HG03039 (cell line): Measurements from ENCODE around the gene KATNA1.

Source experiments
- ATAC-seq: cut with Tn5 transposase; IDR thresholded peaks from one replicate; pipeline ENCODE4 v1.9.1; 2021; ENCODE audit warnings: mild to moderate bottlenecking, moderate library complexity; ENCODE audit not compliant: unreplicated experiment

KATNA1 gene

DNA sequence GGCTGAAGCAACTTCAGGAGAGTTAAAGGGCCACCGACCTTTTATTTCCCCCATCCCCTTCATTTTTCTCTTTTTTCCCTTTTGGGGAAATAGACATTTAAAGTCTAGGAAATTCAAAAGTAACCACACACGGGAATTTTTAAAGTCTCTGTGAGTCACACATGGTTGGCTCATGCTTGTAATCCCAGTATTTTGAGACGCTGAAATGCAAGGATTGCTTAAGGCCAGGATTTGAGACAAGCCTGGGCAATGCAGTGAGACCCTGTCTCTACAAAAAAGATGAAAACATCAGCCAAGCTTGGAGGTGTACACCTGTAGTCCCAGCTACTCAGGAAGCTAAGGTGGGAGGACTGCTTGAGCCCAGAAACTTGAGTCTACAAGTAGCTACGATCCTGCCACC is 34.2 kb downstream of the KATNA1 start:
- ATAC-seq, result no peak

DNA sequence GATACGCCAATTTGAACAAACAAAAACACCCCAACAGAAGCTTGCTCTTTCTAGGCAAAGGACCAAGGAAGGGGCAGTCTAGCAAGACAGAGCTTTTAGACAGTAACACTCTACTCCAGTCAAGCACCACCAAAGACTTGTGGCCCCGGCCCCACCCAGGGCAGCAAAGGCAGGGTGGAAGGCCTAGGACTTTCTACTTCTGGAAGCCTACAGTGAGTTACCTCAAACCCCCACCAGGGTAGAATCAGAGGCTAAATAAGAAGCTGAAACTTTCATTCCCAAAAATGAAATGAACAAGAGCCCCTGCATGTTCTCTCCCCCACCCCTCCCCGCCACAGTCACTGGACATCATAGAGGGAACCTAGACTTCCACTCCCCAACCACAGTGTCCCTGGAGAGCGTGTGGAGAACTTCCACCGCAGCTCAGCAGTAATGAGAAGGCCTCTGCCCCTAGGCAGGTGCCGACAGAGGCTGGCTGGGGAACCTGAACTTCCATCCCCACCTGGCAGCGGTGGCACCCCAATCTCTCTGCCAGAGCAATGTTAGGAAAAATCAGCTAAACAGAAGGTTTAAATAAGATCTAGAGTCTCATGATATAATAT is 40.0 kb downstream of the KATNA1 start:
- no peak for ATAC-seq

DNA sequence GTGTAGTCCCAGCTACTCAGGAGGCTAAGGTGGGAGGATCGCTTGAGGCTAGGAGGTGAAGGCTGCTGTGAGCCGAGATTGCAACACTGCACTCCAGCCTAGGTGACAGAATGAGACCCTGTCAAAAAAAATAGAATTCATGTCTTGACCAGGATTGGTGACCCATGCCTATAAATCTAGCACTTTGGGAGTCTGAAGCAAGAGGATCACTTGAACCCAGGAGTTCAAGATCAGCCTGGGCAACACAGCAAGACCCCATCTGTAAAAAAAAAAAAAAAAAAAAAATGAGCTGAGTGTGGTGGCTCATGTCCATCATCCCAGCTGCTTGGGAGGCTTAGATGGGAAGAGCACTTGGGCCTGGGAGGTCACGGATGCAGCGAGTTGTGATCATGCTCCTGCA is 48.0 kb downstream of the KATNA1 start:
- no peak for ATAC-seq

DNA sequence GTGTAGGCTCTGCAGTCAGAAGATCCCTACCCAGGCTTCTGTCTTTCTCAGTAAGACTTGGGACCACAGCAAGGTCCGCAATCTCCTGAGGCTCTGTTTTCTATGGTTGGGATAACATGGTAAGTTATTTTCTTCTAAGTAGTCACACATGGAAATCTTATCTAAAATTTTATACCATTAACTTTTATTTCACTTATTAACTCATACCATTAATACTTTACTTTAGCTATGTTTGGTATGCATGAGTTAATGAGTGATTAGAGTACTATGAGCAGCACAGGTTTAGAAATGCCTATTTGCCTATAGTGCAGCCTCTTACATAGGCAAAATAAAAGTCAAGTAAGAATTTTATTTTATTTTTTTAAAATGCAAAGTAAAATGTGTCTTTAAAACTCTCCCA is 55.1 kb downstream of the KATNA1 start:
- no peak for ATAC-seq

DNA sequence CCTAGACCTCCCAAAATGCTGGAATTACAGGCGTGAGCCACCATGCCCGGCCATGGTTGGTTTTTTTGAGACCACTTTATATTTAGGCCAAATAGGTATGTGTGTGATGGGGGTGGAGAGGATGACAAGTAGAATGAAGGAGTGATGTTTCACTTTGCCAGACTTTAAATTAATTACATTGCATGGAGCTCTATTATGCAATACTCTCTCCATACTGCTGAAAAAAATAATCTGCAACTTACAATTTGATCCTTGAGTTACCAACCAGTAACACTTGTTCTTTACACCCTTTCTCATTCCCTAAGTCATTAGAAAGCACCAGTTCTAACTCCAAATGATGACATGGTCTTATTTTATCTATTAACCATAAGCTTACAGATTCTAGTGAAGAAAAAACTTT is 55.5 kb downstream of the KATNA1 start:
- ATAC-seq, result no peak

DNA sequence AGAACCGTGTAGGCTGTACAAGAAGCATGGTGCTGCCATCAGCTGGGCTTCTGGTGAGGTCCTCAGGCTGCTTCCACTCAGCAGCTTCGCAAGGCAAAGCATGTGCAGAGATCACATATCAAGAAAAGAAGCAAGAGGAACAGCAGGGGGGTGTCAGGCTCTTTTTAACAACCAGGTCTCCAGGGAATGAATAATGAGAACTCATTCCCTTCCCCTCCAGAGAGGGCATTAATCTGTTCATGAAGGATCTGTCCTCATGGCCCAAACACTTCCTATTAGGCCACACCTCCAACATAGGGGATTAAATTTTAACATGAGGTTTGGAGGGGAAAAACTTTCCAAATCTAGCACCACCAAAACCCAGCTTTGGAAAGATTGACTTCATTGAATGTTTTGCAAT is 62.4 kb downstream of the KATNA1 start:
- ATAC-seq, result no peak

DNA sequence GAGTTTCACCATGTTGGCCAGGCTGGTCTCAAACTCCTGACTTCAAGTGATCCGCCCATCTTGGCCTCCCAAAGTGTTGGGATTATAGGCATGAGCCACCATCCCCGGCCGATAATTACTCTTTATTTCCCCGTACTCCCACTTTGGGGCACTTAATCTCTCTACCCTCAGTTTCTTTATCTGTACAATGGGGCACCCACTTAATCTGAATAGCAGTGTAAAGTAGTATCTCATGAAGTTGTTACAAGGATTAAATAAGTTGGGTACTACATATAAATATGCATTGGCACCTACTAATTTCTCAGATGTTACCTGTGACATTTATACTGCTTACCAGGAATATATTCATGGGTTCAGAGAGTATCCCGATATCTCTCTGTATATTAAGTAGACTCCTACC is 67.2 kb downstream of the KATNA1 start:
- ATAC-seq, result no peak

DNA sequence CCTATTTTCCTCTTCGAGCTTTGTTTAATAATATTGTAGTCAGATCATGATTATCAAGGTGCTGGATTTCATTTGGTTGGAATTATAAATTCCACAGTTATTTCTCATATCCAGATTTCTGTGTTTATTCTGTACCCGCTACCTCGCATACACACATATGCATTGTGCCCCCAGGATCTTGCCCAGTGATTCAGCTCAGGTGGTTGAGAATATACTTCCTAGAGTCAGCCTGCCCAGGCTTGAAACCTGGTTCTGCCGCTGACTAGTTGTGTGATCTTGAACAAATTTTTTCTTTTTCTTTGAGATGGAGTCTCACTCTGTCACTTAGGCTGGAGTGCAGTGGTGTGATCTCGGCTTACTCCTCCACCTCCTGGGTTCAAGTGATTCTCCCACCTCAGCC is 67.6 kb downstream of the KATNA1 start:
- no peak for ATAC-seq

DNA sequence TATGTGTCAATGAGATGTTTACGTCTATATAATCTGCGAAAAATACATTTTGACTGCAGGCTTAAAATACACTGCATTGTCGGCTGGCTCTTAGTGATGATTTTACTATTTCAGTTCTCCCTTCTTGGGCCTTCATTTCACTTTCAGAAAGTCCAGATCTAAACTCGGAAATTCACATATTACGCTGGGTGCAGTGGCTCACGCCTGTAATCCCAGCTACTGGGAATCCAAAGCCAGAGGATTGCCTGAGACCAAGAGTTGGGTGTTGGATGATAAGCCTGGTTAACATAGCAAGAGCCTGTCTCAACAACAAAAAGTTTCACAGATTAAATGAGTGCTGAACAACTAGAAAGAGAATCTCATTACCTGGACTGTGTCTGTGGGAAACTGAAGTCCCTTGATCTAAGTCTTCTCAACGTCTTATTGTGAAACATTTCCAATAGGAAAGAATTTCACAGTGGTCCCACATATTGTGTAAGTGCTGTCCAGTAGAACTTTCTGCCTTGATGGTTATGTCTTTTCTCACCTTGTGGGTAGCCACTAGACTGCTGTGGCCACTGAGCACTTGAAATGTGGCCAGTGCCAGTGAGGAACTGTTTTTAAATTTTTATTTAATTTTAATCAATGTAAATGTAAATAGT is 80.4 kb downstream of the KATNA1 start:
- no peak for ATAC-seq

DNA sequence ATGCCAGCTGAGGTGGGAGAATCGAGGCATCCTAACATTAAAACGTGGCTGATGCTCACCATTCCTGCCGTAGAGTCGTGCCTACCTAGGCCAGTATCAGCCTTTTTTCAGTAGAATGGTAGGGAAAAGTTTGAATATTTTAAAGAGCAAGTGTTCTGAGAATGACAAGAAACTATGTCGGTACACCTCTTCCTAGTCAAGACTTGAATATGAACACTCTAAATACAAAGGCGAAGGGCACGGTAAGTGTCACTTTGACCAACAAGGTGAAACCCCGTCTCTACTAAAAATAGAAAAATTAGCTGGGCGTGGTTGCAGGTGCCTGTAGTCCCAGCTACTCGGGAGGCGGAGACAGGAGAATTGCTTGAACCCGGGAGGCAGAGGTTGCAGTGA is 81.3 kb downstream of the KATNA1 start:
- ATAC-seq, result no peak

DNA sequence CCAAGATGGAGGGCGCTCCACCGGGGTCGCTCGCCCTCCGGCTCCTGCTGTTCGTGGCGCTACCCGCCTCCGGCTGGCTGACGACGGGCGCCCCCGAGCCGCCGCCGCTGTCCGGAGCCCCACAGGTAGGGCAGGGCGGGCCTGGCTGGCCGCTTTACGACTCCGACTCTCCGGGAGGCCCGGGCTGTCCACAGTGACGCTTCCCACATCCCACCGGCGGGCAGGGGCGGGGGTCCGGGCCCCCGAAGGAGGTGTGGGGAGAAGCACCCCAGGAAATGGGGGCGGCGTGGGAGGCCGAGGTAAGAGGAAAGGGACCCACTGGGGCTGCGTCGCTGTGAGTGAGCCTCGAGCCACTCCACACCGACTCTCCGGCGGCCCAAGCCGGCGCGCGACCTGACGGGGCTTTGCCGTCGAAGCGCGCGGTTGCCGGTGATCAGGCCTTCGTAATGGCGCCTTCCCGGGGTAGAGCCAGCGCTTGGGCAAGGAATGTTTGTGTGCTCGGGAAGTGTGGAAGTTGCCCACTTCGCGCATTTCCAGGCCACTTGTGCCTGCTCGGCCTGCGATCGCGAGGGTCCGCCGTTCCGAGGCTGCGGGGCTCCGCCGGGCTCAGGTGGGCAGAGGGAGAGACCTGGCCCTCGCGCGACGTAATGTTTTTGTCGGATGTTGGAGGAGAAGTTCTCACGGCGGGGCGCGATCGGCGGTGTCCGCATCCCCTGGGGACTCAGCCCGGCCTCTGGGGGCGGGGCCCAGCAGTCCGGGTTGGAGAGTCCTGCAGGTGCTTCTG is 81.9 kb downstream of the KATNA1 start:
- ATAC-seq, result peak; percentile 19

DNA sequence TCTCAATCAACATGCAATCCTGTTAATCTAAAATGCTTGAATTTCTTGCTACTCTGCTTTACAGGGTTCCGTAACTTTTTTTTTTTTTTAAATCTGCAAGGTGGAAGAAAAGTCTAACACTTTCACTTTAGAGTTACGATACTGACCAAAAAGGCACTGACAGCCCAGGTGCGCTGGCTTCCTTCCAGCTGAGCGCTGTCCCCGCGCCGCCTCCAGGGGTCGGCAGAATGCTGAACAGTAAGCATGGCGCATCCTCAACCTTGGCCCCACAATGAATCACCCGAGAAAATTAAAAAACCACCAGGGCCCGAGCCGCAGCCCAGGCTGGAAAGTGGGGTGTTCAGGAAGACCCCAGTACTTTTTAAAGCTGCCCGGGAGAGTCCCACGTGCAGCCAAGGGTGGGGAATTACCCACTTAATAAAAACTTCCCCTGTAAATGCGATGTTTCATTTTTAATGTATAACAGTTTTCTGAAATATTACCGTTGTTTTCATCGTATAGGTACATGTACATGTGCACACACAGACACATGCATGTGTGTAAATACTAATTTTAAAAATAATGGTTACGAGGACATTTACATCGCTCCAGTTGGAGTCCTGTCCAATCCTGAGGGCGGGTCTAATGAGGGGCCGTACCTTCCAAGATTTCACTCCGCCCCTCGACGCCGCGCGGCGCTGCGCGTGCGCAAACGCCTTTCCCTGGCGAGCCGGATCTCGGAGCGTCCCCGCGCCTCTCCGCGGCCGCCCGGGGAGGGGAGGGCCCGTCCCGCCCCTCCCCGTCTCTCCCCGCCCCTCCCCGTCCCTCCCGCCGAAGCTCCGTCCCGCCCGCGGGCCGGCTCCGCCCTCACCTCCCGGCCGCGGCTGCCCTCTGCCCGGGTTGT is 82.7 kb downstream of the KATNA1 start, which contains the start of gene GINM1:
Gene GINM1, plus strand, starts transcription at position 849 of the 883 bp plus-strand sequence. CDS start 40 bp downstream, outside the sequence.
- peak; percentile 80 for ATAC-seq

DNA sequence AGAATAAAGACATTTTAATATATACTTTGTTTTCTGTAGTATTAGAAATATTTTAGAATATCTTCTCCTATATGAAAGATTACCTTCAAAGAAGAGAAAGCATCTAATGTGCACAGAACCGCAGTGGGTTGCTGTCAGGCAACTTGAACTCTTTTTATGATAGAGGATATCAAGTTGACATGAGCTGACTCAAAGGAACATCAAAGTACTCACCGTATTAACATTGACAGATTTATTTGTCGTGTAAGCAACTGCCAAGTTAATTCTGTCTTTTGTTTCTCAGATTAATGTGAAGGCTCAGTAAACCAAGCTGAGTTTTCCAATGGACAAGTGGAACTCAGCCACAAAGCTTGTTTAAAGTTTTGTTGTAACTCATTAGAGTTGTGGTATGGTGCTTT is 84.6 kb downstream of the KATNA1 start:
- ATAC-seq, result no peak

DNA sequence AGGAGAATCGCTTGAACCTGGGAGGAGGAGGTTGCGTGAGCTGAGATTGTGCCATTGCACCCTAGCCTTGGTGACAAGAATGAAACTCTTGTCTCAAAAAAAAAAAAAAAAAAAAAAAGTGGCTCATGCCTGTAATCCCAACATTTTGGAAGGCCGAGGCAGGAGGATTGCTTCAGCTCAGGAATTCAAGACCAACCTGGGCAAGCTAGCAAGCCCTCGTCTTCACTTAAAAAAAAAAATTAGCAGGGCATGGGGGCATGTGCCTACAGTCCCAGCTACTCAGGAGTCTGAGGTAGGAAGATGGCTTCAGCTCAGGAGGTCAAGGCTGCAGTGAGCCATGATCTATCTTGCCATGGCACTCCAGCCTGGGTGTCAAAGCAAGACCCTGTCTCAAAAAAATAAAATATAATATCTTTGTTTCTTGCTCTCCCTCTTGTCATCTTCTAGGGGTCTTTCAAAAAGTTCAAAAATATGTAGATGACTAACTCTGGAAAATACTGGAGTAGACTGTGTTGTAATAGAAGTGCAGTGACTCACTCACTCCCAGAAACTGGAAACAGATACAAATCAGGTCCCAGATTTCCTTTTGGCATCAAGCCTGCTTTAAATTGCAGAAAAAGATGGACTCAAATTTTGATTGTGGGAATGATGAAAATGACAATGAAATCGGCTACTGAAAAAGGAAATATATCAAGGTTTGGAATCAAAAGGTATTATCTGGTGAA is 85.1 kb downstream of the KATNA1 start:
- ATAC-seq, result no peak

DNA sequence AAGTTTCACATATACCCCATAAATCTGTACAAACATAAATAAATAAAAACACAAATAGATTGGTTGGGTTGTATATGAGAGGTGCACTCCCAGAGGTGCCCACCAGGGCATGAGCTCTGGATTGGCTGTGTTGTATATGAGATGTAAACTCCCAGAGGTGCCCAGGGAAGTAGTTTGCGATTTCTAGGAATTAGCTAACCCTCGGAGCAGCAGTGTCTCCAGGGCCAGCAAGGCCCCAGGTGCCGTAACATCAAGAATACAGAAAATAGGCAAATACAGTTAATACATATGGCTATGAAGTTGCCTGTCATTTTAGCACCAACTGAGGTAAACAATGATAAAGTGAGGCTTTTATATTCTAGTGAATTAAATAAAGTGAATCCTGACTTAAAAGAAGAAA is 87.8 kb downstream of the KATNA1 start:
- no peak for ATAC-seq

DNA sequence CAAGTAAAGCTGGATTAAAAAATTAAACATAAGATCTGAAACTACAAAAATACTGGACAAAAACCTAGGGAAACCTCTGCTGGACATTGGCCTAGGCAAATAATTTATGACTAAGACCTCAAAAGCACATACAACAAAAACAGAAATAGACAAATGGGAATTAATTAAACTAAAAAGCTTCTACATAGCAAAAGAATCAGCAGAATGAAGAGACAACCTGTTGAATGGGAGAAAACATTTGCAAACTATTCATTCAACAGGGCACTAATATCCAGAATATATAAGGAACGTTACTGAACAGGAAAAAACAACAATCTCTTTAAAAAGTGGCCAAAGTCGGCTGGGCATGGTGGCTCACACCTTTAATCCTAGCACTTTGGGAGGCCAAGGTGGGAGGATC is 89.1 kb downstream of the KATNA1 start:
- no peak for ATAC-seq

DNA sequence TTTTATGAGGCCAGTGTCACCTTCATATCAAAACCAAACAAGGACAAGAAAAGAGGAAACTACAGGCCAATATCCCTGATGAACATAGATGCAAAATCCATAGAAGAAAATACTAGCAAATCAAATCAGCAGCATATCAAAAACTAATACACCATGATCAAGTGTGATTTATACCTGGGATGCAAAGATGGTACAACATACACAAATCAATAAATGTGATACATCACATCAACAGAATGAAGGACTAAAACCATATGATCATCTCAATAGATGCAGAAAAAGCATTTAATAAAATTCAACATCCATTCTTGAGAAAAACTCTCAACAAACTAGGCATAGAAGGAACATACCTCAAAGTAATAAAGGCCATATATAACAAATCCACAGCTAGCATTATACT is 90.5 kb downstream of the KATNA1 start:
- ATAC-seq, result no peak

DNA sequence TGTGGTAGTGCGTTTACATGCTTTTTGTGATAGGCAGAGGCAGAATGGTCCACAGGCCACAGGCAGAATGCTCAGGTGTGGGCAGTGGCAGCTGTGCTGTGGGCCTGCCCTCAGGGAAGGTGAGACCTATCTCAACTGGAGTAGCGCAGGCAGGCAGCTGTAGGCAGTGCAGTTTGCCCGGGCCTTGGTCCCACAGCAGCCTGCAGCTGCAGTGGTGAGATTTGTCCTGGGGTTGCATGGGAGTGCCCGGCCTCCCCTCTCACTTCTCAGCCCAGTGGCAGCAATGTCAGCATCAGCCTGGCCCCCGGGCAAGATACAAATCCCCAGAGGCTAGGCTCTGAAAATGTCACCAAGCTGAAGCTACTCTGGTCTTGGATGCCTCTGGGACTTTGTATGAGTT is 96.6 kb downstream of the KATNA1 start:
- ATAC-seq, result no peak

DNA sequence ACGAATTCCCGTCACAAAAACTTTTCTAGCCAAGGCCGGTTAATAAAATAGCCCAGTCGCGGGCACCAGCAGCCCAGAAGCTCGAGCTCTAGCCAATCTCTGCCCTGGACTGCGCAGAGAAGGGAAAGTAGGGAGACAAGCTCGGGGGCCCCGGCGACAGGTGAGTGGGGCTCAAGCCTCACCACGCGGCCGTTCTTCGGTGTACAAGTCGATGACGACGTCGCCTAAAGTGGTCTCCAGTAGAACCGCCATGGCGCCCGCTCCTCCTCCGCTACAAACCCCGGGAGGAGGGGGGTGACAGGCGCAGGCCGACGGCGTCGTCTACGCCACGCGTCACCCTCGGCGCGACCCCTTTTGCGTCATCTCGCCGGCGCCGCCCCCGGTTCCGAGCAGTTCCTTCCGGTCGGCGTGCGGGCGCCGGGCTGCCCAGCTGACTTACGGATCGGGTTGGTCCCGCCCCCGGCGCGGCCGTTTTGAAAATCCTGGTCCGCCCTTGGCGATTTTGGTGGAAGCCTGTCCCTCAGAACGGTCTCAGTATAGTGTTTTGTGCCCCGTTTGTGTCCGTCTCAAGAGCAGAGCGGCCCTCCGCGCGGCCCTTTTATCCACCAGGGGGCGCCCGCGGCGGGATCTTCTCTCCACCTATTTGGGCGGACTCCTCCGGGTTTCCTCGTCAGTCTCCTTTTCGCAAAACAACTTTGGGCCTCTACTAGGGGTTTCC is 102.6 kb downstream of the KATNA1 start, which contains the start of gene PPIL4:
Gene PPIL4, minus strand, starts transcription at position 290 of the 718 bp plus-strand sequence. Its CDS starts 38 bp downstream, at position 252.
- ATAC-seq, result peak; percentile 91

DNA sequence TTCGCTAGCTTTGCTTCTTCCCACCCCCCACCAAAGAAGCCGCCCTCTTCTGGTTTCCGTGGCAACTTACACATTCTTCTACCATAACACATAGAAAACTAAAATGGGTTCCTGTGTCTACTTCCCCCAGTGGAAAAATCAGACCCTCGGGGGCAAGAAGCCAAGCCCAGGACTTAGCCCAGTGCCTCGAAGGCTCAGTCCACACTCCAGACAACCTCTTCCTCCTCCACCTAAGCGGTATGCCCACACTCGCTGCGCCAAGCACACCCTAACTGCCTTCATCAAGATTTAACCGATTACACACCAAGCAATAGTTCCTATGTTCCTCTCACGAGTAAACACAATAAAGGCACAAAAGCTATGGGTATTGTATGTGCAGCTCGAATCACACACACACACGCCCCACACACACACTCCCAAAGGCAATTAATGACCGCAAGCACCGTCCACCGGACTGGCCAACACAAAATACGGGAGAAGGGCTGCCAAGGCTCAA is 103.2 kb downstream of the KATNA1 start:
- ATAC-seq, result no peak
